Esophagus squamous epithelium (tissue), 5 donors: ENCODE data around the gene GABARAPL1. TPM values are rescaled to one million over a fixed set of nuclear protein-coding genes. Genes with fewer than 3 reads are reported as not detected.

Source experiments
- DNase-seq: peaks from one replicate; lab custom pipeline; 2025; lab: John Stamatoyannopoulos, UW
- H3K27ac ChIP-seq, 4 donors: fragments of 200-600 bp; sonication (generic); one replicate each; pipeline ENCODE4 v1.5.1; 2016 to 2019; ENCODE audit warnings: mild to moderate bottlenecking in 1 of 4
- H3K27me3 ChIP-seq, 4 donors: fragments of 200-600 bp; sonication (generic); 1 replicate in 3 of 4; 2 replicates in 1 of 4; pipeline versions ENCODE4 v1.5.1 to v1.6.0; 2017 to 2021; ENCODE audit warnings: antibody characterized with exemption in 1 of 4
- H3K36me3 ChIP-seq, 3 donors: fragments of 200-600 bp; sonication (generic); one replicate each; pipeline ENCODE4 v1.5.1; 2016 to 2019
- H3K4me1 ChIP-seq, 3 donors: fragments of 200-600 bp; sonication (generic); one replicate each; pipeline ENCODE4 v1.5.1; 2017 to 2019
- H3K4me3 ChIP-seq, 4 donors: fragments of 200-600 bp; sonication (generic); 1 replicate in 3 of 4; 2 replicates in 1 of 4; pipeline ENCODE4 v1.5.1; 2016 to 2019; ENCODE audit warnings: mild to moderate bottlenecking in 2 of 4, moderate library complexity in 1 of 4
- H3K9me3 ChIP-seq, 3 donors: fragments of 200-600 bp; sonication (generic); one replicate each; pipeline ENCODE4 v1.5.1; 2016 to 2019
- POLR2A ChIP-seq, 4 donors: fragments of 450-650 bp; IDR thresholded peaks; one replicate each; pipeline ENCODE4 v1.6.1; 2017; ENCODE audit warnings: antibody characterized with exemption in 4 of 4, mild to moderate bottlenecking in 4 of 4, moderate library complexity in 3 of 4
- WGBS, 2 donors: methylation state at CpG; one replicate each; pipeline ENCODE4 v1.1.5; 2018; 5-methylcytosine and 5-hydroxymethylcytosine counted together
- intact Hi-C: fragments of 100-400 bp; cut with DNase I; formaldehyde crosslinking; loops from one replicate; pipeline ENCODE4 v1.15.0; 2022
- total RNA-seq, 4 donors: library from RNA; depleted of rRNA; stranded (reverse); fragments of >200 nt; gene quantifications; one replicate each; pipeline ENCODE4 v1.1.0, GENCODE V29; 2016
- TF ChIP-seq, protein P1 (sequence below), 6 experiments: fragments of 450-650 bp in 4 of 6; fragments of 200-600 bp in 2 of 6; sonication (generic) in 2 of 6; IDR thresholded peaks; one replicate each; pipeline ENCODE4 v1.5.1; 2016 to 2019; ENCODE audit warnings: antibody characterized with exemption in 6 of 6, mild to moderate bottlenecking in 4 of 6, moderate library complexity in 4 of 6
- donor health status: DM: yes; HTN: yes; CAD: no.

GABARAPL1 gene
- total RNA-seq, 4 donors from 2014 or later: 10.3 to 65.2 (median 24.5) TPM

DNA sequence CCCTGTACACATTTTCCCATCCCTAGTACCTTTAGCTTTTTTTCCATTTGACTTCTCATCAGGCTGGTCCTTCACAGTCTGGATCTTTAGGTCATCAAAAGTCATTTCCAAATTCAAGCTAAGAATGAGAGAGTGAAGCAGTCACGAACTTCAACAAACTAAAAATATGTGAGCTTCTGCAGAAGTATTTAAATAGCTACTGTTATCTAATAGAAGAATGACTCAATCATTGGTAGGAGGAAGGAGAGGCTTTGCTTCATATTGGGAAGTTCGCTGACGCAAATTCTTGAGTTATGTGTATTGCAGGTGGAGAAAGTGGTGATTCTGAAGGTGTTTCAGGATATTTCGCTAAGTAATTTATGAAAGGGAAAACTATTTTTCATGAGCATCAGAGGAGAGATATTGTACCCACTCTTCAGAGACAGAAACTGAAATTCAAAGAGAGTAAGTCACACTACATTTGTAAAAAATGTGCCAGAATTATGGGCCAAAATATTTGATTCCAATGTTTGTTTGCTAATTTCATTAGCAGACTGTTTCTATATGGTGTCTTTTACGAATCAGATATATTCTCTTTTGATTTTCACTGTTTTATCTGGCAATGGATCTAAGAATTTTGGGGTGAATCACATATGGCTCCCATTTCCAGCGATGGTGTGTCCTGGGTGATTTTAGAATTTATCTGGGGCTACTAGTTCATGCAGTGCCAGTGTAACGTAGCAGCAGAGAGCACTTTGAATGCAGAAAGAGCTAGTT lies 40.5 kb upstream of the GABARAPL1 start, which contains the start of gene OLR1:
Gene OLR1 (minus strand): TSS at position 160 of the 756 bp plus-strand sequence. CDS start 55 bp downstream, at position 105.
- no peak for DNase-seq
- Histone ChIP-seq H3K27ac (no peak within 1 kb of the TSS), H3K4me3 (no peak within 1 kb of the TSS), H3K9me3 (no peaks in the 10 kb centered on the region), H3K27me3 (no peaks in the 10 kb centered on the region), H3K4me1 (peaks cover 2 to 30% (median 14%) of the 10 kb centered on the region in 3 donors), H3K36me3 (no peaks in the 10 kb centered on the region)
- 57 to 61% methylated on average over 7 of the region's 7 CpGs for whole genome bisulfite sequencing, 2 donors
- intact Hi-C loops: no loop called here
- no peak for TF ChIP-seq POLR2A (IDR thresholded peaks at IDR 0.05)
- TF ChIP-seq, protein P1, sequence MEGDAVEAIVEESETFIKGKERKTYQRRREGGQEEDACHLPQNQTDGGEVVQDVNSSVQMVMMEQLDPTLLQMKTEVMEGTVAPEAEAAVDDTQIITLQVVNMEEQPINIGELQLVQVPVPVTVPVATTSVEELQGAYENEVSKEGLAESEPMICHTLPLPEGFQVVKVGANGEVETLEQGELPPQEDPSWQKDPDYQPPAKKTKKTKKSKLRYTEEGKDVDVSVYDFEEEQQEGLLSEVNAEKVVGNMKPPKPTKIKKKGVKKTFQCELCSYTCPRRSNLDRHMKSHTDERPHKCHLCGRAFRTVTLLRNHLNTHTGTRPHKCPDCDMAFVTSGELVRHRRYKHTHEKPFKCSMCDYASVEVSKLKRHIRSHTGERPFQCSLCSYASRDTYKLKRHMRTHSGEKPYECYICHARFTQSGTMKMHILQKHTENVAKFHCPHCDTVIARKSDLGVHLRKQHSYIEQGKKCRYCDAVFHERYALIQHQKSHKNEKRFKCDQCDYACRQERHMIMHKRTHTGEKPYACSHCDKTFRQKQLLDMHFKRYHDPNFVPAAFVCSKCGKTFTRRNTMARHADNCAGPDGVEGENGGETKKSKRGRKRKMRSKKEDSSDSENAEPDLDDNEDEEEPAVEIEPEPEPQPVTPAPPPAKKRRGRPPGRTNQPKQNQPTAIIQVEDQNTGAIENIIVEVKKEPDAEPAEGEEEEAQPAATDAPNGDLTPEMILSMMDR (IDR thresholded peaks at IDR 0.05): no peak

DNA sequence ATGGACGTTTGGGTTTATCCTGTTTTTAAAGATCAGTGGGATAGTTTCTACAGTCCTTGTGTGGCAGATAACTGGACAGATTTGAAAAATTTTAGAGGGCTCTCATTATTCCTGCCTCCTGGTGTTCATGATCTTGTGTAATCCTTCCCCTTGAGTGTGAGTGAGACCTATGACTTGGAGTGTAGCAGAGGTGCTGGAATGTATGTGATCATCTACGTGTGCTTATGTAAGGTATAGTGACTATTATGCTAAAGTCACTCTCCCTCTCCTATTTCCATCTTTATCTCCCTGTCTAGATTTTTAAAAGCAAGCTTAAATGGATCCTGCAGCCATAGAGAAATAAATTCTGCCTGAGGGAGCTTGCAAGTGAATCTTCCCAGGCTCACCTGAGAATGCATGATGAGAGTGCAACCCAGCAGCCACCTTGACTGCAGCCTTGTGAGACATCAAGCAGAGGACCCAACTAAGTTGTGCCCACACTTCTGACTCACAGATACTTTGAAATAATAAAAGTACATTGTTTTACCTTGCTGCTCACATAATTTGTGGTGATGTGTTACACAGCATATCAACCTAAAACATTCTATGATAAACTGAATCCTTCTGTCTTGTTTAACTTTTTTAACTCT lies 37.6 kb upstream of the GABARAPL1 start:
- Histone ChIP-seq H3K36me3 (no peaks in the 10 kb centered on the region), H3K27me3 (no peaks in the 10 kb centered on the region), H3K27ac (peak overlapping the region in 3 of 4 donors; percentile 76 to 87 (median 77)), H3K4me3 (no peak overlapping the region), H3K9me3 (no peaks in the 10 kb centered on the region), H3K4me1 (peaks cover 4 to 40% (median 17%) of the 10 kb centered on the region in 3 donors)
- intact Hi-C loops: no loop called here
- TF ChIP-seq, protein P1 (IDR thresholded peaks at IDR 0.05): no peak
- TF ChIP-seq POLR2A (IDR thresholded peaks at IDR 0.05): no peak
- DNase-seq: no peak
- WGBS, 2 donors: 54 to 72% methylated on average over 2 of the region's 2 CpGs

DNA sequence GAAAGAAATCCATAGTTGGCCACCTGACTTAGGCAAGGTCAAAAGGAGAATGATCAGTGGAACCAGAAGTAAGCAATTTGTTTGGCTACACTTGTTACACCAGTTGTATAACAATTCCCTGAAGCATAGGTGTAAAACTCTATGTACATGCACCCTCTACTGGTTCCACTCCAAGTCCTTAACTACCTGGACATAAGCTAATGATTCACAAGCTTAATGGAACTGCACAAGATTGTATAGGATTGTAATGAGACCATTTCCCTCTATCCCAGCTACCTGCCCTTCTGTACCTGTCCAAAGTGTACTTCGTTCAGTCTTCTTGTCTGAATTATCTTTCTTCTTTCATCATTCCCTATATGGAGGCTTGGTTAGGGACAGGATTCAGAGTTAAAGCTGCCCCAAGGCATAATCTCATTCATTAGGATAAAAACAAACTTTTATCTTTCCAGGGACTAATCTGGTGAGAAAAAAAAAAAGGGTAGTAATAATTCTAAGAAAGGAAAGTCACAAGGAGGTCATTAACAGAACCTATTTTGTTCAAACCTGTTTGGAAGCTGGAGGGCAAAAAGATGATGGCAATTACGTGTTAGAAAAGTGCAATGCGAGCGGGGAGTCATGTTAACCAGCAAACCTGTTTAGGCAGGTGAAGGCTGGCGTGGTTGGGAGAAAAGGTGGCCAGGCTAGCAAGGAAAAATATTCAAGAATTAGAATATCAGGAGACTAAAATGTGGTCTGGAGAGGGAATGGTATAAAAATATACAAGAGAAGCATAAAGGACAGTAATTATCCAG lies 36.6 kb upstream of the GABARAPL1 start:
- Histone ChIP-seq H3K36me3 (no peaks in the 10 kb centered on the region), H3K27me3 (no peaks in the 10 kb centered on the region), H3K4me1 (peaks cover 4 to 40% (median 17%) of the 10 kb centered on the region in 3 donors), H3K4me3 (no peak overlapping the region), H3K9me3 (no peaks in the 10 kb centered on the region), H3K27ac (peak overlapping the region; percentile 67 to 87 (median 76))
- DNase-seq: no peak
- WGBS, 2 donors: 49 to 53% methylated on average over 5 of the region's 5 CpGs
- intact Hi-C loops: no loop called here
- TF ChIP-seq, protein P1 (IDR thresholded peaks at IDR 0.05): peak in 1 of 6 experiments; percentile 33
- TF ChIP-seq POLR2A (IDR thresholded peaks at IDR 0.05): no peak

DNA sequence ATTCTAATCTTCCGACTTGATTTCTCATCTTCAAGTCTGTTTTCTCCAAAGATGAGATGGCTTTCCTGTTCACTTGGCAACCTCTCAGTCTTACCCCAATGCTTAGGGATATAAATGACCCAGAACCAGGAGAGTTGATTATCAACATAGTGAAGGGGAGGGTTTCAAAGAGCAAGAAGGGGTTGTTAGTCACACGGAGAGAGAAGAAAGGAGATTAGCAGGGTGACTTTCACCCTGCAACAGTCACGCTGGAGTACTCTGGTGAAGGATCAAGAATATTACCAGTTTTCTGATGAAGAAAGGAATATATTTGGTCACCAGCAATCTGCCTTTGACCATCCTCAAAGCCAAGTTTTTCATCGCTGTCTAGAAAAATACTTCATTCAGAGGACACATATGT lies 33.9 kb upstream of the GABARAPL1 start, which contains the start of gene TMEM52B:
Gene TMEM52B (plus strand): TSS at position 212 of the 400 bp plus-strand sequence. CDS start 543 bp downstream, outside the sequence.
- DNase-seq: no peak
- no peaks in the 10 kb centered on the region for H3K9me3 ChIP-seq
- intact Hi-C loops: no loop called here
- peaks cover 4 to 50% (median 19%) of the 10 kb centered on the region in 3 donors for H3K4me1 ChIP-seq
- no peaks in the 10 kb centered on the region for H3K36me3 ChIP-seq
- peaks cover 0 to 5% (median 0%) of the 10 kb centered on the region in 4 donors for H3K27me3 ChIP-seq
- 61 to 65% methylated on average over 4 of the region's 4 CpGs for WGBS, 2 donors
- H3K4me3 ChIP-seq: no peak within 1 kb of the TSS
- no peak for TF ChIP-seq POLR2A (IDR thresholded peaks at IDR 0.05)
- TF ChIP-seq, protein P1 (IDR thresholded peaks at IDR 0.05): no peak
- no peak within 1 kb of the TSS for H3K27ac ChIP-seq
